Activated naive CD8-positive, alpha-beta T cell (primary cell): ENCODE measurements around the gene TLE2.
"Not testable (repeated sequence)": the region's sequence is repeated elsewhere in the genome, so short reads cannot be mapped to it uniquely, and the experiment has no call there.

Experiments
- H3K27ac Mint-ChIP-seq: one replicate; pipeline ENCODE4 v1.8.0; 2021; ENCODE audit warnings: mixed read lengths
- H3K27me3 Mint-ChIP-seq: one replicate; pipeline ENCODE4 v1.8.0; 2021; ENCODE audit warnings: mixed read lengths
- H3K36me3 Mint-ChIP-seq: one replicate; pipeline ENCODE4 v1.8.0; 2021; ENCODE audit warnings: mixed read lengths
- H3K4me1 Mint-ChIP-seq: one replicate; pipeline ENCODE4 v1.8.0; 2021; ENCODE audit warnings: low read depth, mixed read lengths
- H3K4me3 Mint-ChIP-seq: one replicate; pipeline ENCODE4 v1.8.0; 2021; ENCODE audit warnings: mild to moderate bottlenecking, mixed read lengths
- H3K9me3 Mint-ChIP-seq: one replicate; pipeline ENCODE4 v1.8.0; 2021; ENCODE audit warnings: low read depth, mixed read lengths

TLE2 gene

GRCh38 chr19:2994588-2995131, 34.4 kb downstream of the TLE2 start:
- no peaks in the 10 kb centered on the region for H3K4me1 Mint-ChIP-seq
- no peak overlapping the region for H3K4me3 Mint-ChIP-seq
- H3K36me3 Mint-ChIP-seq: peaks cover 3% of the 10 kb centered on the region
- no peaks in the 10 kb centered on the region for H3K27me3 Mint-ChIP-seq
- no peak overlapping the region for H3K27ac Mint-ChIP-seq
- H3K9me3 Mint-ChIP-seq: no peaks in the 10 kb centered on the region

- Mint-ChIP-seq H3K4me3 (no peak overlapping the region), H3K27me3 (no peaks in the 10 kb centered on the region), H3K36me3 (no peaks in the 10 kb centered on the region), H3K27ac (no peak overlapping the region), H3K4me1 (no peaks in the 10 kb centered on the region), H3K9me3 (no peaks in the 10 kb centered on the region)
These were observed 35.5 kb downstream of the TLE2 start for GRCh38 chr19:2993579-2993978.

GRCh38 chr19:2992958-2993357, 36.1 kb downstream of the TLE2 start:
- H3K27me3 Mint-ChIP-seq: no peaks in the 10 kb centered on the region

GRCh38 chr19:2992333-2992732, 36.7 kb downstream of the TLE2 start:
- not testable (repeated sequence) for H3K4me3 Mint-ChIP-seq, H3K27ac Mint-ChIP-seq, H3K36me3 Mint-ChIP-seq, H3K9me3 Mint-ChIP-seq, H3K27me3 Mint-ChIP-seq, H3K4me1 Mint-ChIP-seq

More at GRCh38 chr19:2992958-2993357, 36.1 kb downstream of the TLE2 start:
- Mint-ChIP-seq H3K36me3 (no peaks in the 10 kb centered on the region), H3K27ac (no peak overlapping the region), H3K4me1 (no peaks in the 10 kb centered on the region), H3K4me3 (no peak overlapping the region), H3K9me3 (no peaks in the 10 kb centered on the region)

- no peaks in the 10 kb centered on the region for H3K27me3 Mint-ChIP-seq
- no peaks in the 10 kb centered on the region for H3K9me3 Mint-ChIP-seq
- H3K4me1 Mint-ChIP-seq: no peaks in the 10 kb centered on the region
- H3K4me3 Mint-ChIP-seq: no peak overlapping the region
- no peaks in the 10 kb centered on the region for H3K36me3 Mint-ChIP-seq
- no peak overlapping the region for H3K27ac Mint-ChIP-seq
These were observed 39.7 kb downstream of the TLE2 start for GRCh38 chr19:2989236-2989946.

- Mint-ChIP-seq H3K9me3 (no peaks in the 10 kb centered on the region), H3K27me3 (no peaks in the 10 kb centered on the region), H3K4me3 (no peak overlapping the region), H3K27ac (no peak overlapping the region), H3K36me3 (no peaks in the 10 kb centered on the region), H3K4me1 (no peaks in the 10 kb centered on the region)
These were observed 40.5 kb downstream of the TLE2 start for GRCh38 chr19:2988568-2988967.

GRCh38 chr19:2987797-2988196, 41.3 kb downstream of the TLE2 start:
- Mint-ChIP-seq H3K4me3 (no peak overlapping the region), H3K36me3 (no peaks in the 10 kb centered on the region), H3K4me1 (no peaks in the 10 kb centered on the region), H3K9me3 (no peaks in the 10 kb centered on the region), H3K27me3 (peaks cover 1% of the 10 kb centered on the region), H3K27ac (no peak overlapping the region)

GRCh38 chr19:2986951-2987524, 42.0 kb downstream of the TLE2 start:
- no peaks in the 10 kb centered on the region for H3K9me3 Mint-ChIP-seq
- peaks cover 1% of the 10 kb centered on the region for H3K27me3 Mint-ChIP-seq
- H3K27ac Mint-ChIP-seq: no peak overlapping the region
- no peak overlapping the region for H3K4me3 Mint-ChIP-seq
- H3K4me1 Mint-ChIP-seq: no peaks in the 10 kb centered on the region
- no peaks in the 10 kb centered on the region for H3K36me3 Mint-ChIP-seq

- H3K4me3 Mint-ChIP-seq: no peak overlapping the region
- no peak overlapping the region for H3K27ac Mint-ChIP-seq
- no peaks in the 10 kb centered on the region for H3K4me1 Mint-ChIP-seq
- no peaks in the 10 kb centered on the region for H3K36me3 Mint-ChIP-seq
- peaks cover 1% of the 10 kb centered on the region for H3K27me3 Mint-ChIP-seq
- no peaks in the 10 kb centered on the region for H3K9me3 Mint-ChIP-seq
These were observed 44.9 kb downstream of the TLE2 start for GRCh38 chr19:2984215-2984528.

- H3K9me3 Mint-ChIP-seq: no peaks in the 10 kb centered on the region
- H3K4me1 Mint-ChIP-seq: no peaks in the 10 kb centered on the region
These were observed 45.5 kb downstream of the TLE2 start for GRCh38 chr19:2983351-2984214.

GRCh38 chr19:2982983-2983350, 46.1 kb downstream of the TLE2 start:
- peaks cover 1% of the 10 kb centered on the region for H3K27me3 Mint-ChIP-seq
- H3K4me3 Mint-ChIP-seq: no peak overlapping the region

More at GRCh38 chr19:2983351-2984214, 45.5 kb downstream of the TLE2 start:
- H3K27ac Mint-ChIP-seq: no peak overlapping the region
- no peaks in the 10 kb centered on the region for H3K36me3 Mint-ChIP-seq
- peaks cover 1% of the 10 kb centered on the region for H3K27me3 Mint-ChIP-seq
- no peak overlapping the region for H3K4me3 Mint-ChIP-seq

GRCh38 chr19:2982561-2982960, 46.5 kb downstream of the TLE2 start:
- Mint-ChIP-seq H3K27me3 (peaks cover 1% of the 10 kb centered on the region), H3K4me1 (peaks cover 2% of the 10 kb centered on the region), H3K4me3 (no peak overlapping the region), H3K9me3 (no peaks in the 10 kb centered on the region), H3K27ac (no peak overlapping the region), H3K36me3 (no peaks in the 10 kb centered on the region)

More at GRCh38 chr19:2982983-2983350, 46.1 kb downstream of the TLE2 start:
- Mint-ChIP-seq H3K9me3 (no peaks in the 10 kb centered on the region), H3K27ac (no peak overlapping the region), H3K36me3 (no peaks in the 10 kb centered on the region), H3K4me1 (no peaks in the 10 kb centered on the region)

- no peaks in the 10 kb centered on the region for H3K9me3 Mint-ChIP-seq
- H3K4me1 Mint-ChIP-seq: peaks cover 4% of the 10 kb centered on the region
- no peak overlapping the region for H3K27ac Mint-ChIP-seq
- no peaks in the 10 kb centered on the region for H3K36me3 Mint-ChIP-seq
- peaks cover 1% of the 10 kb centered on the region for H3K27me3 Mint-ChIP-seq
- H3K4me3 Mint-ChIP-seq: no peak overlapping the region
These were observed 47.2 kb downstream of the TLE2 start for GRCh38 chr19:2981898-2982297.

- H3K27me3 Mint-ChIP-seq: peaks cover 1% of the 10 kb centered on the region
- H3K27ac Mint-ChIP-seq: no peak overlapping the region
- H3K9me3 Mint-ChIP-seq: no peaks in the 10 kb centered on the region
- H3K4me3 Mint-ChIP-seq: no peak overlapping the region
- peaks cover 17% of the 10 kb centered on the region for H3K4me1 Mint-ChIP-seq
- no peaks in the 10 kb centered on the region for H3K36me3 Mint-ChIP-seq
These were observed 50.3 kb downstream of the TLE2 start for GRCh38 chr19:2978772-2979171.

- H3K9me3 Mint-ChIP-seq: no peaks in the 10 kb centered on the region
- H3K27me3 Mint-ChIP-seq: no peaks in the 10 kb centered on the region
- H3K4me1 Mint-ChIP-seq: peaks cover 17% of the 10 kb centered on the region
- no peak overlapping the region for H3K4me3 Mint-ChIP-seq
- H3K36me3 Mint-ChIP-seq: no peaks in the 10 kb centered on the region
- no peak overlapping the region for H3K27ac Mint-ChIP-seq
These were observed 50.8 kb downstream of the TLE2 start for GRCh38 chr19:2978166-2978767.
